HG03095 (cell line): Measurements from ENCODE around the gene S100PBP.

Experiments used
- ATAC-seq: cut with Tn5 transposase; IDR thresholded peaks from one replicate; pipeline ENCODE4 v1.9.1; 2021; ENCODE audit warnings: moderate library complexity; ENCODE audit not compliant: unreplicated experiment

The S100PBP gene

DNA sequence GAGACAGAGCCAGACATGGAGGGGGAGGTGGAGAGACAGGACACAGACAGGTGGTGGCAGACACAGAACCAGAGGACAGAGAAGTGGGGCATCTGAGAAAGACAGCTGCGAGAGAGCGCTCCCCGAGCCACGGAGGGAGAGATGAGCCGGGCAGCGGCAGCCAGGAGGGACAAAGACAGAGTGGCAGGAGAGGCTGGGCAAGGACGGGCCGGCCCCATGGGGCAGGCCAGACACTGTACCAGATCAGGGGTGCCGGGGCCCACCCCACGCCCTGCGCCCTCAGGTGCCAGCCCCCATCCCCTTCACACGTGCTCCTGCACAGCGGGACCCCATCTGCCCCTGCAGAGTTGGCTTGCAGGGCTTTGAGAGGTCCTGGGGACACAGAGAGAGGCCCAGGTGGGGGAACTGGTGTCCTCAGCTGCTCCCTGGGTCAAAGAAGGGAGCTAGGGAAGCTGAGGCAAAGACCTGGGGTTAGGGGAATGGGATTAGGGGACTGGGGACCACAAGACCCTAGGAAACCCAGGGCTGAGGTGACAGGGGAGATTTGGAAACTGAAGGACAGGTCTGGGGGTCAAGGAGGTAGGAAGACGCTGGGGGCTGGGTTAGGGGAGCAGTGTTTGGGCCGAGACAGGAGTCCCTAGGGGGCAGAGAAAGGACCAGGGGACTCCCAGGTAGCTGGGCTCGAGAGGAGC, 52.6 kb downstream of the S100PBP start:
- ATAC-seq: no peak

DNA sequence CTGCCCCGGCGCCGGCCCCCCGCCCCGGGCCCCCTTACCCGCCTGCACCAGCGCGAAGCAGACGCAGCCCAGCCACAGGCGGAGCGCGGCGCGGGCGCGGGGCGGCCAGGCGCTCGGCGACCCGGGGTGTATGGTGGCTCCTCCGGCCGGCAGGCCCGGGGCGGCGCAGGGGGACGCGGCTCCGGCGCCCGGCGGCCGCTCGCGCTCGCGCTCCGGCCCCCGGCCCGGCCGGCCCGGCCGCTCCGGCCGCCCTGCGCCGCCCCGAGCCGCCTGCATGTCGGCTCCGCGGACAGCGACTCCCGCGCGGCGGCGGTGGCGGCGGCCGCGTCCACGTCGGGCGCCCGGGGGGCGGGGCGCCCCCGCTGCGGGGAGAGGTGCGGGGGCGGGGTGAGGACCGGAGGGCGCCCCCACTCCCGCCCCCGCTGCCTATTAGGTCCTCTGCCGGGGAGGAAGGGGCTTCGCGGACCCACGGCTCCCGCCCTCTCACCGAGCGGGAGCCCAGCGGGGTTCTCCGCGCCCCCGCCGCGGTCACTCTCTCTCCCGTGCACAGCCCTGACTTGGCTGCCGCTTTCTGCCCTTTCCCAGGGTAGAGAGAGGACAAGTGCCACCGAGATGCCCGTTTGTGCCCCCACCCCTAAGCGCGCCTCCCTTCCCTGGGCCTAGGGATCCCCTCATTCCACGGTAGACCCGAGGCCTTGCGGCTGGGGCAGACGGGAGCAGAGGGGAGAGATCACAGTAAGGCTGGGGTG, 53.3 kb downstream of the S100PBP start, which contains the start of gene FNDC5:
FNDC5 (minus strand) TSS at position 298 of the 749 bp plus-strand sequence.
- no peak for ATAC-seq

GRCh38 chr1:32871364-32872191, 54.1 kb downstream of the S100PBP start:
- no peak for ATAC-seq

DNA sequence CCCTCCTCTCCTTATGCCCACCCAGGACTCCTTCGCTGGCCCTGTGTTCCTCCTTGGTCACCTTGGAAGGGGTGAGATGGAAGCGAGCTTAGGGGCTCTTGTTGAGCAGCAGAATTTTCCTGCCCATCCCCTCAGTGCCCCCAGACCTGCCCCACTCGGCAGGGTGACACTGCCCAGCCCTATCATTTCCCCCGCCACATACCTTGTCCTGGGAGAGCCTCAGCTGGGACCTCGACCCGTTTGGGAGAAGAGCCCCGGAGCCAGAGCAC, 54.7 kb downstream of the S100PBP start:
- no peak for ATAC-seq

DNA sequence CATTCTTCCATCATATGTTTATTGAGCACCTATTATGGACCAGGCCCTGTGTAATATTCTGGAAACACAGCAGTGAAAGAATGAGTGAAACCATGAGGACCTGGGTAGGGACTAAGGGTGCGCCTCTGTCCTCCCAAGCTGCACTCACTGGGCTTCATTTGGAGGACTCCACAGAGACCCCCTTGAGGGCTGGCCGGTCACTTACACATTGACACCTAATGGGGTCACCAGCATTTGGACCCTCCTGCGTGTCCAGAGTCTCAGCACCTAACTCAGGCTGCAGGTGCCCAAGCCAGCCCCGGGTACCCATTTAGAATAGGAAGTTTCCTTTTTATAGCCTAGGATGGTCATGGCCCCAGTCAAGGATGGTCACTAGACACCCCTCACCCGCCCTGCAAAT, 56.0 kb downstream of the S100PBP start:
- no peak for ATAC-seq

- no peak for ATAC-seq
Observed at GRCh38 chr1:32874860-32875752, 57.7 kb downstream of the S100PBP start.

- no peak for ATAC-seq
Observed at GRCh38 chr1:32876341-32877210, 59.1 kb downstream of the S100PBP start.

- no peak for ATAC-seq
Observed at GRCh38 chr1:32877211-32878110, 60.0 kb downstream of the S100PBP start.

DNA sequence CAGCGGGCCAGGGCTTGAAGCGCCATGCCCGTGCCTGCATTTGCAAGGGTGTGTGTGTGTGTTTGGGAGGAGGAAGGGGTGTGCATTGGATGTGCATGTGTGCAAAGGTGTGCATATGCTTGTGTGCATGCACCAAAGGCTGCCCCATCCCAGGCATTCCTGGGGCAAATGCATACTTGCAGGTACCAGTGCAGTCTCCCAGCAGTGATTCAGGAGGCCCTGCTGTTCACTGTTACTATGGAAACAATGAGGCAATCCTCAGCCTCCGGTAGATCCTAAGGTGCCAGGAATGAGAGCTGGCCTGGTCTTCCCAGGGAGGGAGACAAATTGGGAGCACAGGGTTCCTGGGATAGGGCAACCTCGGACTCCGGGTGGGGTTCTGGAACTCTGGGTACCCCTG, 60.7 kb downstream of the S100PBP start:
- no peak for ATAC-seq

DNA sequence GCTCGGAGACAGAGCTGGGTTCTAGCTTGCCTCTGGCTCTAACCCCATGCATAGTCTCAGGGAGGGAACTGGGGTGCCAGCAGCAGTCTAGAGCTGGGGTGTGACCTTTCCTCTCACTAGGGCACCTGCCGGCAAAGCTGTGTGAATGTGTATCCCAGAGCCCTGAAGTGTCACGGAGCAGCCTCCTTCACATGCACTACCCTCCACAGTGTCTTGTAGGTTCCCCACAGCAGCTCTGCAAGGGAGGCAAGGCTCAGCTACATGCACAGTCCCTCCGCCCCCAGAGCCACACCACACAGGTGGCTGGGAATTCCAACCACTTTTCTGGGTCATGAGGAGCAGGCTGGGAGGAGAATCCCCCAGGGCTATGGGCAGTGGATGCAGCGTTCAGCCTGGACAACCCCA, 61.2 kb downstream of the S100PBP start:
- ATAC-seq: no peak

- no peak for ATAC-seq
Observed at GRCh38 chr1:32881291-32881690, 63.8 kb downstream of the S100PBP start.

- no peak for ATAC-seq
Observed at GRCh38 chr1:32881871-32882850, 64.7 kb downstream of the S100PBP start.

- no peak for ATAC-seq
Observed at GRCh38 chr1:32883338-32884031, 66.0 kb downstream of the S100PBP start.

- no peak for ATAC-seq
Observed at GRCh38 chr1:32884032-32884372, 66.5 kb downstream of the S100PBP start.

DNA sequence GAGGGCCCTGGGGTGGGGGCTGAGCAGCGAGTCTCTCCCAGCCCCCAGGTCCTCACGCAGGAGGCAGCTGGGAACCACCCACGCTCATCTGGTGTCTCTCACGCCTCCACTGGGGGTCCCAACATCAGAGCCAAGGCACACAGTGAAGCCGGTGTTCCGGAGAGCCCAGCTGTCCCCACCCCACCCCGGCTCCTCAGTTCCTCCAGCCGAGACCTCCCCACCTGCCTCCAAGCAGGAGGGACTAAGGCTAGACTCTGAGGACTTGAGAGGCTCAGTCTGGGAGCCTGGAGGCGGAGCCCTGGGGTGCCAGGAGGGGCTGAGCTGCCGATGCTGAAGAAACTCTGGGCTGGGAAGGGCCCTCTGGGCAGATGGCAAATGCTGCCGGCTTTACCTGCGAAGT, 67.3 kb downstream of the S100PBP start:
- no peak for ATAC-seq

DNA sequence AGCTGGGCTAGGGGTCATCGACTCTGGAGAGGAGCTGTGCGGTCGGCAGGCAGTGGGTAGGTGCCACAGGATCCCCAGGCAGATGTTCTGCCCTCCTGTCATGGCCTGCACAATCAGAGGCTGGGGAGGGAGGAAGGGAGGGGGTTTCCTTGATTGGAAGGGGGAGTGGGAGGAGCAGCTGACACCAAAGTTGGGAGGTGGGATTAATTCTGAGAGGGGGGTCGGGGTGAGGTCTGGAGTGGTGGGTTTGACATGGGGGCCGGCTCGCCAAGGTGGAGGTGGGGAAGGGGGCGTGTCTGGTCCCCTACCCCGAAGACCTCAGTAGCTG, 68.2 kb downstream of the S100PBP start:
- no peak for ATAC-seq
